ENCODE data around the gene IGSF22.
"Not testable (repeated sequence)": the region's sequence is repeated elsewhere in the genome, so short reads cannot be mapped to it uniquely, and the experiment has no call there.

IGSF22 gene

DNA sequence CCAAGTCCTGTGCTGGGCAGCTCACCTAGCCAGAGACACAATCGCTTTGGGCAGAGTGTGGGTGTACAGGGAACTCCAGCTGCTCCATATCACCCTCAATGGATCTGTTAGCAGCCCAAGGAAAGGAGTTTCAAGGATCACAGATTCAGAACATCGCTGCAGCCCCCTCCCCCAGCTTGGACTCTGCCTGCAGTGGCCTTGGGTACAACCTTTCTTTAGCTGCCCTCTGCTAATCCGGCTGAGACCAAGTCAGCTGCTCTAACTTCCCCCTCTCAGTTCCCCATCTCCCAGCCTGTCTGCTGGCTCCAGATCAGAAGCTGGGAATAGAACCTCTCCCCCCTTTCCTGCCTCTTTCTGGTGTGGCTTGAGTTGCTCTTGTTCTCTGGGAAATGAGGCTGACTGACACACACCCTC, 26.1 kb downstream of the IGSF22 start:
- in situ Hi-C loops (cut with MboI; ENCODE audit: low sequenced_read_pairs, unreplicated experiment), result no loop called here
- no peak for DNase-seq (ENCODE audit: low spot score)

DNA sequence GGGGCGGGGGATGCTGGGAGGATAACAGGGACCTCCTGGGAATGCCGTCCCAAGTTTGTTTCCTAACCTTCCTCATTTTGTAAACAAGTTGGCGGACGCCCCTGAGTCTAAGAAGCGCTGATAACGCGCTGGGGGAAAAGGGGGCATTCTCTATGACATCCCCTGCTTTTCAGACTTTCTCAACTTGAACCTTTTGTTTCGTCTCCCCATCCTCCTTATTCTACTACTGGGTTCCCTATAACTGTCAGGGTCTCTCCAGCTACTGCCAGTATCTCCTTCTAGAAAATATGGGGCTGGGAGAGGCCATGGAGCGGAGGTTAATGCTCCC, 26.8 kb downstream of the IGSF22 start:
- no peak for DNase-seq (ENCODE audit: low spot score)
- TF ChIP-seq, protein P1, sequence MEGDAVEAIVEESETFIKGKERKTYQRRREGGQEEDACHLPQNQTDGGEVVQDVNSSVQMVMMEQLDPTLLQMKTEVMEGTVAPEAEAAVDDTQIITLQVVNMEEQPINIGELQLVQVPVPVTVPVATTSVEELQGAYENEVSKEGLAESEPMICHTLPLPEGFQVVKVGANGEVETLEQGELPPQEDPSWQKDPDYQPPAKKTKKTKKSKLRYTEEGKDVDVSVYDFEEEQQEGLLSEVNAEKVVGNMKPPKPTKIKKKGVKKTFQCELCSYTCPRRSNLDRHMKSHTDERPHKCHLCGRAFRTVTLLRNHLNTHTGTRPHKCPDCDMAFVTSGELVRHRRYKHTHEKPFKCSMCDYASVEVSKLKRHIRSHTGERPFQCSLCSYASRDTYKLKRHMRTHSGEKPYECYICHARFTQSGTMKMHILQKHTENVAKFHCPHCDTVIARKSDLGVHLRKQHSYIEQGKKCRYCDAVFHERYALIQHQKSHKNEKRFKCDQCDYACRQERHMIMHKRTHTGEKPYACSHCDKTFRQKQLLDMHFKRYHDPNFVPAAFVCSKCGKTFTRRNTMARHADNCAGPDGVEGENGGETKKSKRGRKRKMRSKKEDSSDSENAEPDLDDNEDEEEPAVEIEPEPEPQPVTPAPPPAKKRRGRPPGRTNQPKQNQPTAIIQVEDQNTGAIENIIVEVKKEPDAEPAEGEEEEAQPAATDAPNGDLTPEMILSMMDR (IDR thresholded peaks at IDR 0.05; ENCODE audit: borderline replicate concordance, control extremely low read depth, extremely low read depth, insufficient read depth, missing control alignments), result no peak
- in situ Hi-C loops (cut with MboI; ENCODE audit: low sequenced_read_pairs, unreplicated experiment), result no loop called here

More for the DNA sequence above, 26.1 kb downstream of the IGSF22 start:
- TF ChIP-seq, protein P1 (IDR thresholded peaks at IDR 0.05; ENCODE audit: borderline replicate concordance, control extremely low read depth, extremely low read depth, insufficient read depth, missing control alignments), result no peak

DNA sequence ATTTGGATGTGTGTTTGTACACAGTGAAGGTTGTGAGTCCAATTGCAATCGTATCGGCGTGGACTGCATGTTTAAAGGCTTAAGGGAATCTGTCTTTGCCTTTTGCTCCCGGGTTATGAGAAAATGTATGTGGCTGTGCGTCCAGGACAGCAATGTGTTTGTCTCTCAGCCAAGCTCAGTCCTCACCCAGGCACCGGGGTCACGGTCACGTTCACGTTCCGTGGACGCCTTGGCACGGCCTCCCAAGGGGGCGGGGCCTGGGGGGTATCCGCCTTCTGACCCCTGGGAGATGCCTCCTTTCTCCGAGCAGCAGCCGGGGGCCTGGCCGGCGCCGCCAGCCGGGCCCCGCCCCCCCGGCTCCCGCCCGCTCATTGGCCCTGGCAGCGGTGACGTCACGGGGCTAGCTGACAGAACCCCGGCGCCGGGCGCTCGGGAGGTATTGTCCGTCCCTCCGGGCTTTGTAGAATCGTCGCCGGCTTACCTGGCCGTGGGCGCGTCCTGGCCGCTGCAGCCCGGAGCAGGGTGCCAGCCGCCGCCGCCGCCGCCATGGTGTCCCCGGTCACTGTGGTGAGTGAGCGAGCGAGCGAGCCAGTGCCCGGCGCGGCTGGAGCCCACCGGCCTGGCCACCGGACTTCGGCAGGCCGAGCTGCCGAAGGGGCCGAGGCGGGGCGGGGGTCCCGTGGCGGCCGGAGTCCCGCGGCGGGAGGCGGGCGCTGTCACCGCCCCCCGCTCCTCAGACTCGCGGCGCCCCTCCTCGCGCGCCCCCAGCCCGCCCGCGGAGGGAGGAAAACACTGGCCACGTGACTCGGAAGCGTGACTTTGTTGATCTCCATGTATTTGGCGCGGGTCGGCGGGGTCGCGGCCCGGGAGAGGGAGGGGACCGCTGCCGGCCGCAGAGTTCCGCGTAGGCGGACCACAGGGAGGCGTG, 27.4 kb downstream of the IGSF22 start, which contains the start of gene TMEM86A:
Gene TMEM86A (plus strand): TSS at position 439 of the 928 bp plus-strand sequence. CDS start 108 bp downstream, at position 547.
- in situ Hi-C loops (cut with MboI; ENCODE audit: low sequenced_read_pairs, unreplicated experiment), result no loop called here
- peak; percentile 95 for DNase-seq (ENCODE audit: low spot score)
- TF ChIP-seq, protein P1 (IDR thresholded peaks at IDR 0.05; ENCODE audit: borderline replicate concordance, control extremely low read depth, extremely low read depth, insufficient read depth, missing control alignments), result no peak

DNA sequence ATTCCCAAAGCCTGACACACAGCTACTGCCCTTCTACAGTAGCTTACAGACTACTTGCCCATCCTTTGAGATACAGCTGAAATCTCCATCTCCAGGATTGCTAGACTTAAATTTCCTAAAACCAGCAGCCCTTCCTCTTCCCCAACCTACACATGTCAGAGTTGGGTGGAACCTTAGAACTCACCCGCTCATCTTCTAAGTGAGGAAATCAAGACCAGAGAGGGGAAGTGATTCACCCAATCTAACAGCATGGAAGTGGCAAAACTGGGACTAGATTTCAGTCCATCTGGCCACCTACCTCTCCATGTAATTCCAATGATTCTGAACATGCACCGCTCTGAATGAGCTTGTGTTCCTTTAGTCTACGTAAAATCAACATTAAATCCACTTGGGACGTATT, 28.4 kb downstream of the IGSF22 start:
- in situ Hi-C loops (cut with MboI; ENCODE audit: low sequenced_read_pairs, unreplicated experiment), result no loop called here
- DNase-seq (ENCODE audit: low spot score), result no peak
- TF ChIP-seq, protein P1 (IDR thresholded peaks at IDR 0.05; ENCODE audit: borderline replicate concordance, control extremely low read depth, extremely low read depth, insufficient read depth, missing control alignments), result no peak

DNA sequence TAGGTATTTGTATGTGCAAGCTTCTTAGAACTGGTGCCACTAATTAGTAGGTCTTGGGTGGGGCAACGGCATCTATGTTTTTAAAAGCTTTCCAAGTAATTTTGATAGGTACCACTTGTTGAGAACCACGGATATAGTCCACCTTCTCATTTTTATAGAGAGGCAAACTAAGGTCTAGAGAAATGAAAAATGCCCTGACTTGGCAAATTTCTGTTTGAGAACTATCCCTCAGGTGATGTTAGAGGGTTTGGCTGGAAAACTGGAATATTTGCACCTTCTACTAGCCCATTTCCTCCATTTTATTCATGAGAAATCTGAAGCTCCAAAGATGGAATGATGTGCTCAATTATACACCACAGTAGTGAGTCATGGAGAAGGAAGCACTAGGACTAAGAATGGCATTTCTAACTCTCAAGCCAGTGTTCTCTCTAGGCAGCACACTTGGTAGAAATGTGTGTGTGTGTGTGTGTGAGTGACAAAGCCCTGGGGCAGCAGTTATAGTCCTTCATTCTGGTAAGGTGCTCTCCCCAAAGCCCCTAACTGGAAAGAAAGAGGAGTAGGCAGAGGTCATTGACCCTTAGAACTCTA, 29.3 kb downstream of the IGSF22 start:
- TF ChIP-seq, protein P1 (IDR thresholded peaks at IDR 0.05; ENCODE audit: borderline replicate concordance, control extremely low read depth, extremely low read depth, insufficient read depth, missing control alignments), result no peak
- DNase-seq (ENCODE audit: low spot score), result no peak
- in situ Hi-C loops (cut with MboI; ENCODE audit: low sequenced_read_pairs, unreplicated experiment), result no loop called here

DNA sequence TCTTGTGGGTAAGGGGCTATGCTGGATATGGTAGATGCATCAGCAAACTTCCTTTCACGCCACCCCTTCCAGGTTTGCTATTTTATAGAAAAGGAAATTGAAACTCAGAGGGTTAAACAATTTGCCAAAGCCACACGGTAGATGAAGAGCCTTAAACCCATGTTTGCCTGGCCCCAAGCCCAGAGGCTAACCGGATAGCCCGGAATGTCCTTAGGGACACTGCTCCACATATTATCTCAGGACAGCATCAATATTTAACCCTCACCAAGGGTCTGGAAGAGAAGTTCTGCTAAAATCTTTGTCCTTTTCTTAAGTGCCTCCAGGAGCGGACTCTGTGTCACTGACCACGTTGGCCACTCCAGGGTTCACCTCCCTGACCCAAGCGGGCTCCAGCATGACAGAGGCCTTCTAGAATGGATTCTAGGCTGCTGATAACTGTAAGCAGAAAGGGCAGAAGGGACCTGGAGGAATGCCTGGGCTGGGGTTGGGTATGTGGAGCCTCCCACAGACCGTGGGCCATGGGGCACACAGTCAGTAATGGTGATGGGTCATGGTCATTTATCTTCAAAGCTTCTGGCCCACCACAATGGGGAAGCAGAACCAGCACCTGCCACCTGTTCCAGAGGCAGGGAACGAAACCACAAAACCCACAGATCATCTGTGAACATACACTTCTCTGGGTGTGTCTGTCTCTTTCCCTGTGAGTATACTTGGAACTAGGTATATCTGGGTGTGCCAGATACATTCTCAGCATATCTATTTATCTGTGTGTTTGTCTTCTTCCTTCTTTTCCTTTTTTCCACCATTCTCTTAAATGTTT, 32.8 kb downstream of the IGSF22 start:
- DNase-seq (ENCODE audit: low spot score), result no peak
- TF ChIP-seq, protein P1 (IDR thresholded peaks at IDR 0.05; ENCODE audit: borderline replicate concordance, control extremely low read depth, extremely low read depth, insufficient read depth, missing control alignments), result no peak
- in situ Hi-C loops (cut with MboI; ENCODE audit: low sequenced_read_pairs, unreplicated experiment), result no loop called here

DNA sequence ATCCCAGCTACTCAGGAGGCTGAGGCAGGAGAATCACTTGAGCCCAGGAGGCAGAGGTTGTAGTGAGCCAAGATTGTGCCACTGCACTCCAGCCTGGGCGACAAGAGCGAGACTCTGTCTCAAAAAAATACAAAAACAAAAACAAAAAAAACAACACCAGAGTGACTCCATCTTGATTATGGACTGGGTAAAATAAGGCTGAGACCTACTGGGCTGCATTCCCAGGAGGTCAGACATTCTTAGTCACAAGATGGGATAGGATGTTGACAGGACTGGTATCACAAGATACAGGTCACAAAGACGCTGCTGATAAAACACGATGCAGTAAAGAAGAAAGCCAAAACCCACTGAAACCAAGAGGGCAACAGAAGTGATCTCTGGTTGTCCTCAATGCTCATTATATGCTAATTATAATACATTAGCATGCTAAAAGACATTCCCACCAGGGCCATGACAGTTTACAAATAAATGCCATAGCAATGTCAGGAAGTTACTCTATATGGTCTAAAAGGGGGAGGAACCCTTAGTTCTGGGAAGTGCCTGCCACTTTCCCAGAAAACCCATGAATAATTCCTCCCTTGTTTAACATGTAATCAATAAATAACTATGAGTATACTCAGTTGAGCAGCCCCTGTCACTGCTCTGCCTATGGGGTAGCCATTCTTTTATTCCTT, 34.4 kb downstream of the IGSF22 start:
- DNase-seq (ENCODE audit: low spot score); in situ Hi-C loops (cut with MboI; ENCODE audit: low sequenced_read_pairs, unreplicated experiment): not testable (repeated sequence)

Data from GM13976 (cell line).